ENCODE measurements around the gene FLNB.
"Not testable (repeated sequence)": the region's sequence is repeated elsewhere in the genome, so short reads cannot be mapped to it uniquely, and the experiment has no call there.

GRCh38 chr3:58201451-58201850 is 193.2 kb downstream of the FLNB start:
- not testable (repeated sequence) for TF ChIP-seq CTCF (conservative IDR thresholded peaks at IDR 0.05; ENCODE audit: low read depth, low read length); EZH2 (IDR thresholded peaks at IDR 0.05; ENCODE audit: borderline replicate concordance, low read depth, low read length, poor library complexity, severe bottlenecking)

Data from A673 (cell line).